Progenitor cell of endocrine pancreas (in vitro differentiated cells): ENCODE measurements around the gene PTPN14. TPM values are rescaled to one million over a fixed set of nuclear protein-coding genes. Genes with fewer than 3 reads are reported as not detected.
"Not testable (repeated sequence)": the region's sequence is repeated elsewhere in the genome, so short reads cannot be mapped to it uniquely, and the experiment has no call there.

Experiments used
- DNase-seq: peaks from one replicate; pipeline ENCODE4 v3.0.0; 2021; ENCODE audit warnings: low spot score; ENCODE audit not compliant: unreplicated experiment
- H3K27ac Mint-ChIP-seq: 2 replicates; pipeline ENCODE4 v1.8.0; 2021; ENCODE audit warnings: mild to moderate bottlenecking, moderate library complexity, mixed read lengths
- H3K27me3 Mint-ChIP-seq: 2 replicates; pipeline ENCODE4 v1.8.0; 2021; ENCODE audit warnings: mixed read lengths
- H3K36me3 Mint-ChIP-seq: 2 replicates; pipeline ENCODE4 v1.8.0; 2022; ENCODE audit warnings: mixed read lengths; ENCODE audit not compliant: insufficient read depth
- H3K4me1 Mint-ChIP-seq: 2 replicates; pipeline ENCODE4 v1.8.0; 2021; ENCODE audit warnings: low read depth, mixed read lengths
- H3K4me3 Mint-ChIP-seq: 2 replicates; pipeline ENCODE4 v1.8.0; 2021; ENCODE audit warnings: low read depth, mild to moderate bottlenecking, moderate library complexity, mixed read lengths
- H3K9me3 Mint-ChIP-seq: 2 replicates; pipeline ENCODE4 v1.8.0; 2021; ENCODE audit warnings: low read depth, mixed read lengths
- CTCF ChIP-seq: fragments of 200-600 bp; sonication (generic); IDR thresholded peaks from one replicate; pipeline ENCODE4 v1.5.0; 2021; ENCODE audit warnings: antibody characterized with exemption, mild to moderate bottlenecking; ENCODE audit not compliant: unreplicated experiment
- total RNA-seq: library from RNA; stranded (reverse); gene quantifications from 2 replicates; pipeline ENCODE4 v1.2.1, GENCODE V29; 2021

PTPN14 gene
- total RNA-seq, 1 donor from 2014 or later = 37.0 TPM

- H3K4me3 Mint-ChIP-seq = no peak overlapping the region
- TF ChIP-seq CTCF = no peak
- H3K27ac Mint-ChIP-seq = no peak overlapping the region
- DNase-seq = no peak
- H3K4me1 Mint-ChIP-seq = peaks cover 8% of the 10 kb centered on the region
- no peaks in the 10 kb centered on the region for H3K27me3 Mint-ChIP-seq
- H3K36me3 Mint-ChIP-seq = peaks cover 6% of the 10 kb centered on the region
- H3K9me3 Mint-ChIP-seq = no peaks in the 10 kb centered on the region
Observed at GRCh38 chr1:214491468-214492146, 59.8 kb downstream of the PTPN14 start.

GRCh38 chr1:214485151-214485550, 66.3 kb downstream of the PTPN14 start:
- Mint-ChIP-seq H3K27ac (no peak overlapping the region), H3K9me3 (no peaks in the 10 kb centered on the region), H3K4me1 (peaks cover 7% of the 10 kb centered on the region), H3K4me3 (no peak overlapping the region), H3K36me3 (peaks cover 5% of the 10 kb centered on the region), H3K27me3 (no peaks in the 10 kb centered on the region)
- no peak for DNase-seq
- no peak for TF ChIP-seq CTCF

- H3K4me3 Mint-ChIP-seq, H3K36me3 Mint-ChIP-seq, H3K27me3 Mint-ChIP-seq, H3K27ac Mint-ChIP-seq, H3K9me3 Mint-ChIP-seq, DNase-seq, H3K4me1 Mint-ChIP-seq: not testable (repeated sequence)
Observed at GRCh38 chr1:214483180-214483579, 68.2 kb downstream of the PTPN14 start.

GRCh38 chr1:214481983-214482634, 69.3 kb downstream of the PTPN14 start:
- not testable (repeated sequence) for H3K36me3 Mint-ChIP-seq, H3K27ac Mint-ChIP-seq, H3K27me3 Mint-ChIP-seq, H3K4me1 Mint-ChIP-seq, H3K9me3 Mint-ChIP-seq, H3K4me3 Mint-ChIP-seq, DNase-seq

- Mint-ChIP-seq H3K27ac (no peak overlapping the region), H3K9me3 (peaks cover 1% of the 10 kb centered on the region), H3K4me3 (no peak overlapping the region), H3K27me3 (no peaks in the 10 kb centered on the region), H3K36me3 (peaks cover under 1% of the 10 kb centered on the region), H3K4me1 (peaks cover 47% of the 10 kb centered on the region)
- DNase-seq = no peak
- no peak for TF ChIP-seq CTCF
Observed at GRCh38 chr1:214476986-214477870, 74.2 kb downstream of the PTPN14 start.

GRCh38 chr1:214476229-214476985, 75.0 kb downstream of the PTPN14 start:
- H3K27ac Mint-ChIP-seq = no peak overlapping the region
- no peak overlapping the region for H3K4me3 Mint-ChIP-seq
- DNase-seq = no peak
- peaks cover 2% of the 10 kb centered on the region for H3K36me3 Mint-ChIP-seq
- TF ChIP-seq CTCF = no peak
- no peaks in the 10 kb centered on the region for H3K27me3 Mint-ChIP-seq
- peaks cover 3% of the 10 kb centered on the region for H3K9me3 Mint-ChIP-seq
- peaks cover 48% of the 10 kb centered on the region for H3K4me1 Mint-ChIP-seq
